ENCODE data around the gene ADAR. TPM values are rescaled to one million over a fixed set of nuclear protein-coding genes. Genes with fewer than 3 reads are reported as not detected.

Gene ADAR
- total and polyA plus RNA-seq, 10 donors: 25.6 to 249 (median 225) TPM

GRCh38 chr1:154567386-154568156 lies 40.4 kb downstream of the ADAR start, which contains the start of gene CHRNB2:
CHRNB2 (plus strand) TSS chr1:154567778; CDS start chr1:154568045, 267 bp downstream.
- H3K9me3 ChIP-seq: no peaks in the 10 kb centered on the region
- H3K36me3 ChIP-seq: no peaks in the 10 kb centered on the region
- no peak within 1 kb of the TSS for H3K27ac ChIP-seq
- intact Hi-C loops (cut with DNase I; ENCODE audit: low total_unique reads): loop anchor here (10.0 kb wide), 1 partner anchor 197 kb away; no protein-coding TSS in a partner anchor
- peaks cover 3 to 12% (median 9%) of the 10 kb centered on the region in 6 donors for H3K4me1 ChIP-seq
- TF ChIP-seq CTCF (IDR thresholded peaks at IDR 0.05 in 8 of 11, conservative IDR thresholded peaks at IDR 0.05 in 3 of 11): peak in 1 of 11 experiments; percentile 16
- no peak for TF ChIP-seq POLR2A (IDR thresholded peaks at IDR 0.05)
- TF ChIP-seq POLR2AphosphoS5 (IDR thresholded peaks at IDR 0.05): peak in 2 of 3 donors; percentile 26 to 64
- DNase-seq: peak; percentile 90
- 3 to 9% (median 4%) methylated on average over 32 to 53 of the region's 53 CpGs for WGBS, 5 donors
- H3K27me3 ChIP-seq (replicated peaks in 1 of 7): peaks cover 0 to 61% (median 20%) of the 10 kb centered on the region in 7 donors
- H3K4me3 ChIP-seq: peak within 1 kb of the TSS in 6 of 8 donors; percentile 5 to 55 (median 10)

GRCh38 chr1:154565876-154566275 lies 42.1 kb downstream of the ADAR start:
- TF ChIP-seq CTCF (IDR thresholded peaks at IDR 0.05 in 8 of 11, conservative IDR thresholded peaks at IDR 0.05 in 3 of 11) (no peak), POLR2A (IDR thresholded peaks at IDR 0.05) (no peak)
- Histone ChIP-seq H3K27ac (no peak overlapping the region), H3K9me3 (no peaks in the 10 kb centered on the region), H3K4me1 (peaks cover 3 to 12% (median 9%) of the 10 kb centered on the region in 6 donors), H3K27me3 (replicated peaks in 1 of 7) (peaks cover 0 to 52% (median 20%) of the 10 kb centered on the region in 7 donors), H3K36me3 (no peaks in the 10 kb centered on the region), H3K4me3 (no peak overlapping the region)
- intact Hi-C loops (cut with DNase I; ENCODE audit: low total_unique reads): loop anchor here (10.0 kb wide), 1 partner anchor 199 kb away; no protein-coding TSS in a partner anchor
- DNase-seq: no peak
- WGBS, 5 donors: 78 to 90% (median 86%) methylated on average over 6 of the region's 6 CpGs

GRCh38 chr1:154559466-154560044 lies 48.4 kb downstream of the ADAR start:
- Histone ChIP-seq H3K9me3 (no peaks in the 10 kb centered on the region), H3K36me3 (peaks cover 6 to 22% (median 14%) of the 10 kb centered on the region in 6 donors), H3K4me3 (peak overlapping the region; percentile 38 to 98 (median 80)), H3K4me1 (peaks cover 15 to 47% (median 32%) of the 10 kb centered on the region in 6 donors), H3K27ac (peak overlapping the region; percentile 63 to 96 (median 90)), H3K27me3 (replicated peaks in 1 of 7) (no peaks in the 10 kb centered on the region)
- 10 to 14% (median 13%) methylated on average over 11 to 13 of the region's 13 CpGs for WGBS, 5 donors
- intact Hi-C loops (cut with DNase I; ENCODE audit: low total_unique reads): loop anchor here (5.0 to 10.0 kb wide), 3 partner anchors 67 to 323 kb away; no protein-coding TSS in a partner anchor
- TF ChIP-seq CTCF (IDR thresholded peaks at IDR 0.05 in 8 of 11, conservative IDR thresholded peaks at IDR 0.05 in 3 of 11) (peak; percentile 94 to 98 (median 97)), POLR2AphosphoS5 (IDR thresholded peaks at IDR 0.05) (peak in 1 of 3 donors; percentile 21), POLR2A (IDR thresholded peaks at IDR 0.05) (no peak)
- peak; percentile 92 for DNase-seq

All from spleen (tissue), 11 donors.